HS-27A (cell line): Measurements from ENCODE around the gene TARBP1.
"Not testable (repeated sequence)": the region's sequence is repeated elsewhere in the genome, so short reads cannot be mapped to it uniquely, and the experiment has no call there.

Experiments
- DNase-seq: peaks from one replicate; pipeline ENCODE4 v3.0.0-alpha.2; 2012; ENCODE audit warnings: low read depth, missing footprints

TARBP1 gene

GRCh38 chr1:234434706-234435105, 44.3 kb downstream of the TARBP1 start:
- DNase-seq = no peak

DNA sequence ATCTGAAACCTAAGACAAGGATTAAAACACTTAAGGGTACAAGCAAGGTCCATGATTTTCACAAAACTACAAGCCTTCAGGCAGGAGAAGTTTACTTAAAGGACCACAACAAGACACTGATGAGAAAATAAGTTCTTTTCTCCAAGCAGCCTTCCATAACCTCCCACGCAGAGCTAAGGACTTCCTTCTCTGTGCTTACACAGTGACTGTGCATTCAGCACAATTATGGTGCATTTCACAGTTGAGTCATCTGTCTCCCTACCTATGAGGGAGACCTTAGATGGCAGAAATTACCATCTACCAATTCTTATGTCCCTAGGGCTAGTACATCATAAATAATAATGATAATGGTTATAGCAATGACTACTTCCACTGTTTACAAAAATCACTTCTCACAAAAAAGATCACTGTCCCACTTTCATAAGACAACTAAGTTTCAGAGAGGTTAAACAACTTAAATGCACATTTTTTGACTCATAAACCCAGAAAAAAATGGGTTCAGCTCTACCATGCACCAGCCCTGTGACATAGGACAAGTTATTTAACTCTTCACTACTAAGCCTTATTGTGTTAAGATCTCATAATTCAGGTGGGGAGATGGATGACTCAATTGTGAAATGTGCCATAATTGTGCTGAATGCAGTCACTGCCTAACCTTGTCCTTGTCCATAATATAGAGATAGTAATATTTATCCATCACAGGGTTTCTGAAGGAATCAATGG, 45.3 kb downstream of the TARBP1 start:
- no peak for DNase-seq

GRCh38 chr1:234431255-234431654, 47.7 kb downstream of the TARBP1 start:
- no peak for DNase-seq

GRCh38 chr1:234430691-234431090, 48.3 kb downstream of the TARBP1 start:
- no peak for DNase-seq

DNA sequence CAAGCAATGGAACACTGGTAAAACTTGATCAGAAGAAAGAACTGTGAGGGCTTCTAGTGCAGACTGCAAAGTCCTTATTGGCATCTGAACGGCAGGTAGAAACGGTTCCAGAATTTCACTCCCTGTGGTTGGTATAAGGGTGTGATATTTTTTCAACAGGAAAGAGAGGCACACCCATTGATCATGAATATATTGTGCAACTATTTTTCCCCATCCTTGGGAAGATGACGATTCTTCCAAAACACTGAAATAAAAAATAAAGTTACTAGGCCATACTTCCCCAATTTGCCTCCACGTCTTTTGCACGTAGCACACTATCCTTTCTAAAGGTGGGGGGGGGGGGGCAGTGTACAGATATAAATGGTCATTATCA, 49.6 kb downstream of the TARBP1 start:
- DNase-seq = no peak

GRCh38 chr1:234427950-234428646, 50.9 kb downstream of the TARBP1 start:
- DNase-seq = no peak

DNA sequence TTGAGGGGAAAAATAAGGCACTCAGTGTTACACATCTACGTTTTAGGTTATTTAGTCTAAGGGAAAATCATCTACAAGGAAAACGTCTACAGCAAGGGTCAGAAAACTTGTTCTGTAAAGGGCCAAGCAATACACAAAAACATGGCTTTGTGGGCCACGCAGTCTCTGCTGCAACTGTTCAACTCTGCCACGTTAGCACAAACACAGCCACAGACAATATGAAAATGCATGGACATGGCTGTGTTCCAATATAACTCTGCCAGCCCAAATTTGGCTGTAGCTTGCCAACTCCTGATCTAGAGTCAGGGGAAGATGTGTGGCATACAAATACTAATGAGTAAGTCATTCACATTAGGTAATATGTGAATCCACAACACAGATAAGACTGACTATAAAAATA, 65.0 kb downstream of the TARBP1 start:
- no peak for DNase-seq

DNA sequence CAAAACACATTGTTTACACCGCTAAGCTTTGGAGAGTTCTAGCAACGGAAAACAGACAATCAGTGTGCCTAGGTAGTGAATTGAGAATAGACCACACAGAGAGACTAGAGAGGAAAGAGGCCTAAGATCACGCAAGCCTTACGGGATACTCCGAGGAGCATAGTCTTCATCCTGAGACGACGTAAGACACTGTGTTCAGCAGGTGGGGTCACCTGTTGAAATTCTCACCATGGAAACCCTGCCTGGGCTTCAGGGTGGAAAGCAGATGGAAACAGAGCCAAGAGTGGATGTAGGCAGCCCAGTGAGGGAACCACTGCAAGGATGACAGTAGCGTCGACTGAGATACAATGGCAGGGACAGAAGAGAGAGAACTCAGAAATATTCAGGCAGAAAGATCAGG, 65.5 kb downstream of the TARBP1 start:
- DNase-seq = no peak

- no peak for DNase-seq
Observed at GRCh38 chr1:234412830-234413229, 66.1 kb downstream of the TARBP1 start.

- DNase-seq = no peak
Observed at GRCh38 chr1:234409328-234409727, 69.7 kb downstream of the TARBP1 start.

GRCh38 chr1:234408757-234409156, 70.2 kb downstream of the TARBP1 start:
- no peak for DNase-seq

DNA sequence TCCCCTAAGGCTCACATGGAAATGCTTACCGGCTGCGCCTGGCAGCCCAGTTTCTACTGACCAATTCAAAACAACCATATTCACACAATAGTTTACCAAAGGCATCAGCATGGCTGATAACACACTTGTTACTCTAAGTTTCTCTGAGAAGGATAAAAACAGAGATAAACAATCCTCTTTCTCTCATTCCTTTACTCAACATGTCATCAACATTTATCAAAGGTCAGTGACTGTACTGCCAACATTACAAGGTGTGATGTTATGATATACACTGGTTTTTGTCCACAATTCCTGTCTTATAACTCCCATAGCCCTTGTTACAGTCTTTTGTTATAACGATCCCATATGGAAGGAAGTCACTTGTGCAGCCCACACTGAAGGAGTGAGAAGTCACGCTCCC, 72.1 kb downstream of the TARBP1 start:
- DNase-seq = no peak

DNA sequence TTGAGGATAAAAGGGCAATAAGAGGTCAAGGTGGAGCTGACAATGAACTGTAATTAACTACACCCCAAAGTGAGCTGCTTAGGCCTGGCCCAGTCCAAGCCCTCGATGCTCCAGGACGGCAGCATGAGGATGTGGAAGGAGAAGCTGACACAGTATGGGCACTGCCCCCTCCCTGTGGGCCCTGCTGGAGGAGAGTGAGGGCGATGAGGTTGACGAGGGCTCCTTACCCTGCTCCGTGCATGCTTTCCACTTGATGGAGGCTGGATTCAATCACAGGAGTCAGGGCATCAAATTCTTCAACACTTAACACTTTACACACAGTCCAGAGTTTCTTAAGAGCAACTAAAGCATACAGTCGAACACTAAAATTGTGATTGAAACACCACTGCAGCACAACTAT, 73.3 kb downstream of the TARBP1 start:
- no peak for DNase-seq

- DNase-seq = no peak
Observed at GRCh38 chr1:234402939-234403338, 76.0 kb downstream of the TARBP1 start.

DNA sequence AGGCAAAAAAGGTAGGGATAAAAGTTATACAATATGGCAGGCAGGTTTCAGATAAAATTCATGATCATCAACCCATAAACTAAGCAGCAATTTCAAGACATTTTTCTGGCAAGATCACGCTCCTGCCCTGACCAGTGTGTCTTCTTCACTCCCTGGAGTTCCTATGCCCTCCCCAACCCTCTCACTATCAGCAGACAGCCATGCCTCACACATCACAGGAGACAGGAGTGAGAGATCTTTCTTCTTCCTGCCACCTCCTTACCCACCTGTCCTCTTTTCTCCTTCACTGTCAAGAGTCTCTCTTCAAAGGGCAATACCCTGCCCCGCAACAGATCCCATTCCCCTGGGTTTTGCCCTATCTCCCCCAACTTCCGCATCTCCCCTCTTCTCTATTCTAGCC, 77.3 kb downstream of the TARBP1 start:
- DNase-seq = no peak

DNA sequence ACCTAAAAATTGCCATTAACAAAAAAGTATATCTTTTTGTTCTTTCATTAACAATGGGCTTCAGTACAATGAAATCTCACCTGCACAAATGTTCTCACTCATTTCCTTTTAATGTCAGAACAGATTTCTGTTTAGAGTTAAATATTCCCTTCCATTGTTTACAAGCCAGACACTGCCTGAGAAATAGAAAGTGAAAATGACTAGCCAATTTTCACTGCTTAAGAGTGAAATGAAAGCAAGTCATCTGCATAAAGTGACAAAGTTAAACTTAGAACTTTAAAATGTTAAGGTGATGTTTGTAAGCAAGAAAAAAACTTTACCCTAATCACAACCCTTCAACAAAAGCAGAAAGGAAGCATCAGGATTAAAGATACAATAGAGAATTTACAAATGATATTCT, 78.2 kb downstream of the TARBP1 start:
- DNase-seq = no peak

- not testable (repeated sequence) for DNase-seq
Observed at GRCh38 chr1:234399515-234399914, 79.5 kb downstream of the TARBP1 start.

GRCh38 chr1:234398849-234399381, 80.1 kb downstream of the TARBP1 start:
- DNase-seq = no peak

- no peak for DNase-seq
Observed at GRCh38 chr1:234397732-234398131, 81.2 kb downstream of the TARBP1 start.

- no peak for DNase-seq
Observed at GRCh38 chr1:234396871-234397270, 82.1 kb downstream of the TARBP1 start.

GRCh38 chr1:234396092-234396491, 82.9 kb downstream of the TARBP1 start:
- no peak for DNase-seq

GRCh38 chr1:234395297-234395696, 83.7 kb downstream of the TARBP1 start:
- DNase-seq = no peak

- DNase-seq = no peak
Observed at GRCh38 chr1:234393190-234393589, 85.8 kb downstream of the TARBP1 start.

GRCh38 chr1:234388094-234388493, 90.9 kb downstream of the TARBP1 start:
- DNase-seq = no peak
